GM12878 (cell line): ENCODE results near the gene MDK. TPM values are rescaled to one million over a fixed set of nuclear protein-coding genes. Genes with fewer than 3 reads are reported as not detected.

ENCODE experiments used
- ATAC-seq: fragments of 200-7000 bp; cut with Tn5 transposase; 3 replicates; pipeline ENCODE4 v1.9.1; 2020; ENCODE audit warnings: mild to moderate bottlenecking, moderate library complexity
- BruUV-seq: library from RNA; stranded (reverse); fragments of 400-500 nt; replicated peaks from 2 replicates; lab custom pipeline; 2021; lab: Mats Ljungman, UMichigan
- CTCF ChIA-PET: fragments of 300-600 bp; sonication (Branson Sonifier 250); formaldehyde crosslinking; extraction: SDS; loops from one replicate; lab custom pipeline; 2021; ENCODE audit warnings: inconsistent platforms; lab: Yijun Ruan, JAX
- POLR2A ChIA-PET: fragments of 350-600 bp; formaldehyde crosslinking; extraction: SDS; loops from one replicate; lab custom pipeline; 2021; ENCODE audit warnings: inconsistent platforms; lab: Charles Lee
- RAD21 ChIA-PET: fragments of 300-600 bp; sonication (Branson Sonifier 250); formaldehyde crosslinking; loops from one replicate; lab custom pipeline; 2023; ENCODE audit warnings: antibody characterized with exemption; ENCODE audit not compliant: unreplicated experiment; lab: Charles Lee
- SMC1A ChIA-PET: fragments of 300-600 bp; sonication (Branson Sonifier 250); formaldehyde crosslinking; loops from one replicate; lab custom pipeline; 2023; ENCODE audit not compliant: unreplicated experiment, uncharacterized antibody; lab: Charles Lee
- DNase-seq: peaks from one replicate; pipeline ENCODE4 v3.0.0-alpha.2; 2011; ENCODE audit warnings: low read depth, low spot score
- FAIRE-seq: peaks from 3 replicates; lab custom pipeline; 2011; peaks lifted over from hg19 to GRCh38; lab: Jason Lieb, UNC
- H2AFZ ChIP-seq: 2 replicates; pipeline ENCODE4 v1.6.0; 2011; ENCODE audit warnings: low read depth, low read length, control low read depth; ENCODE audit not compliant: control insufficient read depth
- H3K27ac ChIP-seq: 2 replicates; pipeline ENCODE4 v1.5.1; 2011; ENCODE audit warnings: control low read depth; ENCODE audit not compliant: control insufficient read depth, insufficient read depth
- H3K27me3 ChIP-seq, 2 experiments: replicated peaks in 1 of 2; 2 replicates each; pipeline versions ENCODE4 v1.6.0 to v1.6.1; 2011; ENCODE audit warnings: low read length in 1 of 2; ENCODE audit not compliant: control insufficient read depth in 2 of 2, insufficient read depth in 2 of 2
- H3K36me3 ChIP-seq, 2 experiments: 2 replicates each; pipeline ENCODE4 v1.5.1; 2011; ENCODE audit warnings: low read length in 1 of 2; ENCODE audit not compliant: control insufficient read depth in 2 of 2, insufficient read depth in 2 of 2
- H3K4me1 ChIP-seq: 2 replicates; pipeline ENCODE4 v1.6.1; 2011; ENCODE audit warnings: mild to moderate bottlenecking, low read length, moderate library complexity, mixed read lengths; ENCODE audit not compliant: control insufficient read depth, insufficient read depth
- H3K4me2 ChIP-seq: 2 replicates; pipeline ENCODE4 v1.6.0; 2011; ENCODE audit warnings: control low read depth; ENCODE audit not compliant: control insufficient read depth, insufficient read depth
- H3K4me3 ChIP-seq: fragments of 200-600 bp; sonication (generic); 2 replicates; pipeline ENCODE4 v1.5.1; 2016
- H3K79me2 ChIP-seq: 2 replicates; pipeline ENCODE4 v1.6.0; 2011; ENCODE audit warnings: low read length; ENCODE audit not compliant: control insufficient read depth, insufficient read depth
- H3K9ac ChIP-seq: 2 replicates; pipeline ENCODE4 v1.8.0; 2011; ENCODE audit warnings: low read length, control low read depth, mixed read lengths; ENCODE audit not compliant: control insufficient read depth, insufficient read depth
- H3K9me3 ChIP-seq: replicated peaks from 3 replicates; pipeline ENCODE4 v1.5.1; 2011; ENCODE audit warnings: mild to moderate bottlenecking, low read length; ENCODE audit not compliant: control insufficient read depth, insufficient read depth
- H4K20me1 ChIP-seq: 2 replicates; pipeline ENCODE4 v1.6.0; 2011; ENCODE audit not compliant: control insufficient read depth, insufficient read depth
- ATF7 ChIP-seq: fragments of 450-650 bp; IDR thresholded peaks from 2 replicates; pipeline ENCODE4 v1.6.1; 2016; ENCODE audit warnings: low read depth, mild to moderate bottlenecking
- DPF2 ChIP-seq: fragments of 450-650 bp; IDR thresholded peaks from 2 replicates; pipeline ENCODE4 v1.6.1; 2017; ENCODE audit warnings: mild to moderate bottlenecking
- EZH2 ChIP-seq: IDR thresholded peaks from 2 replicates; pipeline ENCODE4 v1.6.1; 2012; ENCODE audit warnings: low read depth, mild to moderate bottlenecking, control low read depth, inconsistent platforms, low read length, borderline replicate concordance; ENCODE audit not compliant: control insufficient read depth
- IKZF1 ChIP-seq: fragments of 450-650 bp; conservative IDR thresholded peaks from 2 replicates; pipeline ENCODE4 v1.6.1; 2017; ENCODE audit warnings: antibody characterized with exemption, mild to moderate bottlenecking
- NFYB ChIP-seq: IDR thresholded peaks from 2 replicates; pipeline ENCODE4 v1.6.1; 2011; ENCODE audit warnings: low read depth, mild to moderate bottlenecking, low read length, improper control_type of control experiment, moderate library complexity; ENCODE audit not compliant: insufficient read depth
- NR2C1 ChIP-seq: fragments of 450-650 bp; IDR thresholded peaks from 2 replicates; pipeline ENCODE4 v1.6.1; 2017; ENCODE audit warnings: antibody characterized with exemption, mild to moderate bottlenecking, moderate library complexity
- SKIL ChIP-seq: fragments of 450-650 bp; IDR thresholded peaks from 2 replicates; pipeline ENCODE4 v1.6.1; 2017; ENCODE audit warnings: mild to moderate bottlenecking, low read depth, inconsistent platforms; ENCODE audit not compliant: poor library complexity, severe bottlenecking
- SMAD5 ChIP-seq: IDR thresholded peaks from 2 replicates; pipeline ENCODE4 v1.6.1; 2016; ENCODE audit warnings: antibody characterized with exemption, low read depth
- WRNIP1 ChIP-seq: IDR thresholded peaks from 2 replicates; pipeline ENCODE4 v1.6.1; 2011; ENCODE audit warnings: low read depth, low read length, improper control_type of control experiment, borderline replicate concordance
- ZBED1 ChIP-seq: IDR thresholded peaks from 2 replicates; pipeline ENCODE4 v1.6.1; 2016; ENCODE audit warnings: borderline replicate concordance
- ZNF217 ChIP-seq: fragments of 450-650 bp; IDR thresholded peaks from 2 replicates; pipeline ENCODE4 v1.6.1; 2017; ENCODE audit warnings: antibody characterized with exemption, mild to moderate bottlenecking
- WGBS: methylation state at CpG from one replicate; pipeline ENCODE4 v1.1.6; 2016; ENCODE audit warnings: low lambda C conversion rate; ENCODE audit not compliant: insufficient replicate concordance, insufficient coverage; ENCODE audit errors: missing lambda C conversion rate; 5-methylcytosine and 5-hydroxymethylcytosine counted together
- in situ Hi-C: fragments of 300-500 bp; cut with MboI; formaldehyde crosslinking; loops from 9 replicates; pipeline ENCODE4 v1.14.3; 2018; ENCODE audit warnings: mixed read lengths
- intact Hi-C: fragments of 100-400 bp; cut with micrococcal nuclease; formaldehyde crosslinking; loops from one replicate; pipeline ENCODE4 v1.14.2; 2022; ENCODE audit not compliant: unreplicated experiment
- polyA plus RNA-seq, 11 experiments: library from polyadenylated mRNA; depleted of rRNA in 4 of 11; unstranded in 6 of 11; stranded (reverse) in 5 of 11; fragments of >200 nt; fragmentation: Nextera tagmentation in 4 of 11; fragmentation: Illumina TruSeq in 1 of 11; extraction: Ambion mirVana in 4 of 11; extraction: Trizol in 1 of 11; gene quantifications; 1 replicate in 1 of 11; 2 replicates in 10 of 11; pipeline versions ENCODE4 v1.2.1 to v1.2.3, GENCODE V29; 2011 to 2016; ENCODE audit warnings: inconsistent platforms in 2 of 11, missing spikeins in 2 of 11, low read depth in 1 of 11
- total RNA-seq, 4 experiments: library from RNA; depleted of rRNA in 3 of 4; stranded (reverse); fragments of >200 nt in 3 of 4; fragmentation: Illumina TruSeq in 1 of 4; extraction: Trizol in 1 of 4; gene quantifications; 2 replicates each; pipeline versions ENCODE4 v1.2.1 to v1.2.3, GENCODE V29; 2013 to 2021

MDK gene
- total and polyA plus RNA-seq, 10 of the 15 experiments (the other 5 are each of a cell fraction or from before 2014, with no cell fraction given) = 0.77 to 17.8 (median 9.9) TPM

GRCh38 chr11:46346886-46347636 is 34.4 kb upstream of the MDK start, which contains the start of gene DGKZ (continued):
- no peak for TF ChIP-seq EZH2
- no peak for TF ChIP-seq SMAD5
- TF ChIP-seq NFYB = no peak
- no peak for TF ChIP-seq WRNIP1
- peak; percentile 55; the same call in 1 of the 2 replicates for TF ChIP-seq NR2C1
- no peak for TF ChIP-seq ATF7

DNA sequence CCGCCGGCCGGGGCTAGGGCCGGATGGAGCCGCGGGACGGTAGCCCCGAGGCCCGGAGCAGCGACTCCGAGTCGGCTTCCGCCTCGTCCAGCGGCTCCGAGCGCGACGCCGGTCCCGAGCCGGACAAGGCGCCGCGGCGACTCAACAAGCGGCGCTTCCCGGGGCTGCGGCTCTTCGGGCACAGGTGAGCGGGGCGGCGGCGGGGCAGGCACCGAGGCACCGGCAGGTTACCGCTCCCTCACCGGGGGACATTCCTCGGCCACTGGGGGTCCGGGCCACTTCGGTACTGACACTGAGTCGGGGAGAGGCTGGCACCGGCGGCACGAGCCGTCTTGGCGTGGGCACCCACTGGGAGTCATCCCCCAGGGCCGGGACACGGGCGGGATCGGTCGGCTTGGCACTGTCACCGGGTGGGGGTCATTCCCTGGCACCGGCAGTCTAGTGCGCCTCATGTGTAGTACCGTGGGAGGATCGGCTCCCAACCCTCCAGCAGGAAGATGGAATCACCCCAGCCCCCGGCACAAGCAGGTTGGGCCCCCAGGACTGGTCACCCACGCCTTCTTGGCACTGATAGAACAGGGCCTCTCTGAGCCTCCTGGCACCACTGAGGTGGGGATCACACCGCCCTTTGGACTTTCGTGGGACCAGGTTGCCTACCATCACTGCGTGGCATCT is 33.7 kb upstream of the MDK start:
- Histone ChIP-seq H3K79me2 (peaks cover 46% of the 10 kb centered on the region), H3K9ac (peak overlapping the region; percentile 83), H3K4me2 (peak overlapping the region; percentile 98), H3K4me1 (peaks cover 39% of the 10 kb centered on the region), H3K4me3 (peak overlapping the region; percentile 88), H3K9me3 (no peaks in the 10 kb centered on the region), H3K27me3 (no peaks in the 10 kb centered on the region), H3K27ac (peak overlapping the region; percentile 71), H4K20me1 (no peaks in the 10 kb centered on the region), H3K36me3 (peaks cover 0 to 3% of the 10 kb centered on the region in 2 experiments; a peak in 3 of 4 replicates), H2AFZ (peak overlapping the region; percentile 17; the same call in 1 of the 2 replicates)
- in situ Hi-C loops (no loop called here), intact Hi-C loops (loop anchor here (1.0 to 10.0 kb wide), 2 partner anchors 20 to 223 kb away; partner anchors contain the start of gene PHF21A)
- no peak for TF ChIP-seq SKIL
- 0 out of 2 replicates have a peak, but pooled peaks have one; percentile 5 for TF ChIP-seq ZNF217
- TF ChIP-seq IKZF1 = peak; percentile 56
- TF ChIP-seq DPF2 = 0 out of 2 replicates have a peak, but pooled peaks have one; percentile 51
- TF ChIP-seq ZBED1 = no peak
- no TSS peak for BruUV-seq
- FAIRE-seq (no peak), ATAC-seq (peak; percentile 4; the same call in 2 of the 3 replicates), DNase-seq (no peak)
- 11% methylated on average over 59 of the region's 63 CpGs for WGBS
- SMC1A ChIA-PET = interaction anchor here (1.7 to 5.3 kb wide), 5 partner anchors 13 to 135 kb away, joined by 6 to 70 read pairs (median 7); no protein-coding TSS in a partner anchor
- RAD21 ChIA-PET = interaction anchor here (1.0 to 3.4 kb wide), 7 partner anchors 10 to 108 kb away, joined by 3 to 38 read pairs (median 5); no protein-coding TSS in a partner anchor
- POLR2A ChIA-PET = interaction anchor here (1.2 to 3.0 kb wide), 5 partner anchors 10 to 130 kb away, joined by 3 to 32 read pairs (median 4); no protein-coding TSS in a partner anchor
- CTCF ChIA-PET = interaction anchor here (1.0 to 19.9 kb wide), 14 partner anchors 9 to 190 kb away, joined by 3 to 423 read pairs (median 6); no protein-coding TSS in a partner anchor
